GM19238 (cell line): ENCODE measurements around the gene PTMS.

Experiments used
- DNase-seq: peaks from one replicate; pipeline ENCODE4 v3.0.0; 2011; ENCODE audit warnings: low spot score; ENCODE audit not compliant: insufficient read length

Gene PTMS

DNA sequence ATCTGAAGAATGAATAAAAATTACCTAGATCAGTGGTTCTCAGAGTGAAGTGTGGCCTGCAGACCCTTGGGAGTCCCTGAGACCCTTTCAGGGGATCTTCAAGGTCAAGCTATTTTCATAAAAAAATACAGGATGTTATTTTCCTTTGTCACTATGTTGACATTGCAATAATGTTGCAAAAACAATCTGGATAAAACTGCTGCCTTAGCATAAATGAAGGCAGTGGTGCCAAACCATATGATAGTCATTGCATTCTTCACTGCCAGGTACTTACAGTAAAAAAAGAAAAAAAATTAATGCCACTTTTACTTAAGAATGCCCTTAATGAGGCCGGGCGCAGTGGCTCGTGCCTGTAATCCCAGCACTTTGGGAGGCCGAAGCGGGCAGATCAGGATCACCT lies 21.1 kb downstream of the PTMS start:
- DNase-seq = no peak

DNA sequence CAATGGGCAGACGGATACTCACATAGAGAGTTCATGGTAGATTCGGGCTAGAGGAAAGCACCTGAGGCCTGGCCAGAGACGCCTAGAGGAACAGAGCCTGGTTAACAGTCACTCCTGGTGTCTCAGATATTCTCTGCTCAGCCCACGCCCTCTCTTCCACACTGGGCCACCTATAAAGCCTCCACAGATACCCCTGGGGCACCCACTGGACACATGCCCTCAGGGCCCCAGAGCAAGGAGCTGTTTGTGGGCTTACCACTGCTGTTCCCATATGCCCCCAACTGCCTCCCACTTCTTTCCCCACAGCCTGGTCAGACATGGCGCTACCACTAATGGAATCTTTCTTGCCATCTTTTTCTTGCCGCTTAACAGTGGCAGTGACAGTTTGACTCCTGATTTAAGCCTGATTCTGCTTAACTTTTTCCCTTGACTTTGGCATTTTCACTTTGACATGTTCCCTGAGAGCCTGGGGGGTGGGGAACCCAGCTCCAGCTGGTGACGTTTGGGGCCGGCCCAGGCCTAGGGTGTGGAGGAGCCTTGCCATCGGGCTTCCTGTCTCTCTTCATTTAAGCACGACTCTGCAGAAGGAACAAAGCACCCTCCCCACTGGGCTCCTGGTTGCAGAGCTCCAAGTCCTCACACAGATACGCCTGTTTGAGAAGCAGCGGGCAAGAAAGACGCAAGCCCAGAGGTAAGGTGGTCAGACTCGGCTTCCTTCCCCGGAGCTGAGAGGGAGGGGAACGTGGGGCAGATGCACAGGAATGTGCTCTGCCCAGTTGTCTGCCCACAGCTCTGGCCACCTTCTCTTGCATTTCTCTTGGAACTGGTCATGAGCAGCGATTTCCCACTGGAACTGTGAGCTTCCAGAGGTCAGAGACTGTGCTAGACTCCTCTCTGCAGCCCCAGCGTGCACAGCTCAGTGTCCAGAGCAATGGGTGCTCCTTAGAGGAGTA lies 23.1 kb downstream of the PTMS start, which contains the start of gene CD4:
CD4 (plus strand) TSS at position 557 of the 953 bp plus-strand sequence. CDS start 10,611 bp downstream, outside the sequence.
- no peak for DNase-seq

DNA sequence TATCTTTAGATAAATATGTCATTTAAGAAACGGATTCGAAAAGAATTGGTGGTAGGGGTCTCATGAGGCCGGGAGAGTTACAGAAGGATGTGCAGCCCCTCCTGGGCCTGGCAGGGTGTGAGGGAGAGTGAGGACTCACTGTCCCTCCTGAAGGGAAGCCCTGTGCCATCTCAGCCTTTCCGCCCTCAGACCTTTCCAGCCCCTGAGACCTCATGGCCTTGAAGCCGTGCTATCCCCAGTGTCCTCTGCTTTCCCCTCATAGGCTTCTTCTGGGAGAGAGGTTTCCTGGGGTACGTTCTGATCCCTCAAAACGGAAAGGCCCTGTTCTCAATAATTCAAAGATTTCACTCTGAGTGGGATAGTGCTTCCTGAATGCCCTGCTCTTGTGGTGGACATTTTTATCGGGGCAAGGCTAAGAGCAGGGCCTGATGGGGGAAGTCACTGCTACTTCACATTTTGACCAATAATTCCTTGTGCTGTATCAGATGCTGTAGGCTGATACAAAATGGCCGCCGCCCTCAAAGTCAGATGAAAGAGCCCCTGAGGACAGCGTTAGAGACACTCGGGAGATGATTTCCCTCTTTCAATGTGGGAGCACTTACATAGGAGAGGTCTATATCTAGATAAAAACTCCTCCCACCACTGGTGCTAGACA lies 24.5 kb downstream of the PTMS start:
- DNase-seq = no peak

DNA sequence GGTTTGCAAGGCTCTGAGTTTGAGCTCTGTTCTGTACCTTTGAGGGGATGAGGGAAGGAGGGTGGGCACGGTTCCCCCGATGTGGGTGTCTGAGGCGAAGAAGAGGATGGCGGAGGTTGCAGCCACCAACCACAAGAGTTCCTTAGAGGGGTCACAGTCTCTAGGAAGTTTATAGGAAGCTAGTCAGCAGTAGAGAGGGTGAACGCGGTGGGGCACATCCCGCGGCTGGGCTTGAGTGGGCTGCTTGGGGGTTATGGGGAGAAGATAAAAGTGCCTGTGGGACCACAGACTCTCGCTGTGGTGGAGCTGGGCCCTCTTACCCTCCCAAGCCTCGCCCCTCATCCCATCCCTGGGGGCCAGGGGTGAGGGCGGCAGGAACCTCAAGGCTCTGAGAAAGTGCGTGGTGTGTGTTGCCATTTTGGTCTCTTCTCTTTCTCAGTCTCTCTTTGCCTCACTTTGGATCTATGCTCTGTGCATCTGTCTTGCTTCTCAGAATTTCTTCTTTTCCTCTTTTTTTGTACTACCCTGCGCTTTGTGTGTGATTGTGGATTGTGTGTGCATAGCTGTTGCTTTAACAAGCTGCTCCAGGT lies 25.9 kb downstream of the PTMS start:
- DNase-seq = no peak

DNA sequence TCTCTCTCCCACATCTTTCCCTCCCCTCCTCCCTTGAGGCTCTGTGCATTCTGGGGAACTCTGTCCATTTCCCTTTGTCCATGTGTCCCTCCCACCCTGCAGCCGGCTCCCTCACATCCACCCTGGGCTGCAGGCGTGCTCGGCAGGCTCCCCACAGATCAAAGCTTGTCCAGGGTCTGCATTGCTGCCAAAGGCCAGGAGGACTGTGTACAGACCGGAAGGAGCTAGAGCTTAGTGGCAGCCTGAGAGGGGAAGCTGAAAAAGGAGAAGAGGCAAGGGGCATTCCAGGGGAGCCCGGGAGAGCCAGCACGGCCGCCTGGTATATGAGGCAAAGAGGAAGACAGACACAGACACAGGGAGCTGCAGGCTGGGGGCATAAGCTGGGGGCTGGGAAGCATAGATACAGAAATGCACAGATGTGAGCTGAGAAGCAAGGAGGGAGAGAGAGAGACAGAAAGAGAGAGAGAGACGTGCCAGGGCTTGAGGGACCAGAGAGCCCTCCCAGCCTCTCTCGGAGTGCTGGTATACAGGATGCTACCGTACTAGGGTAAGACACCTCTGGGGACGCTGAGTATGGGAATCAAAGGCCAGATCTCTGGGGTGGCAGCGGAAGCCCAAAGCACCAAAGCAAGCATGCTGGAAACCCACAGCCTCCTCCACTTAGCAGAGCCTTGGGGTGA lies 26.5 kb downstream of the PTMS start:
- DNase-seq = no peak

DNA sequence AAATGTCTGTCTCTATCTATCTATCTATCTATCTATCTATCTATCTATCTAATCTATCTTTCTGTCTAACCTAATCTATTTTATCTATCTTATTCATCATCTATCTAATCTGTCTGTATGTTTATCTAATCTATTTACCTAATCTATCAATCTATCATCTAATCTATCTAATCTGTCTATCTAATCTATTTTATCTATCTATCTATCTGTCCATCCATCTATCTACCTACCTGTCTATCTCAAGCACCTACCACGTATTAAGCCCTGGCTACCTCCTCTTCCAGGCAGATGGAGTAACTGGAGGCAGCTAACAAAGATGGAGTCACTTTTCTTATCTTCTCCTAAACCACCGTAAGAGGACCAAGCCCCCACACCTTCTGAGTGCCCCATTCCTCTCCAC lies 28.9 kb downstream of the PTMS start:
- no peak for DNase-seq

DNA sequence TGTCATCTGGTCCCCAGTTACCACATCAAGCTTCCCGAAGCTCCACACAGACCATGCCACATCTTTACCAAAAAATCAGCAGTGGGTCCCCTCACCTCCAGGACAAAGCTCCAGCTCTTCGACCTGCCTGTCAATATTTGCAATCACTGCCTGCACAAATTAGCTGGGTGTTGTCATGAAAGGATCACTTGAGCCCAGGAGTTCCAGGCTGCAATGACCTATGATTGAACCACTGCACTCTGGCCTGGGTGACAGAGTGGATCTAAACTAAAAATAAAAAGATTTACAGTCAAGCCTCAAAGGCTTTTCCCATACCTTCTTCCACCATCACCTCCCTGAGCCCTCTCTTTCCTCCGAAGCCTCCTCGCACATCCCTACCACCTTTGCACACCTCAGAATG lies 30.4 kb downstream of the PTMS start:
- DNase-seq = no peak

DNA sequence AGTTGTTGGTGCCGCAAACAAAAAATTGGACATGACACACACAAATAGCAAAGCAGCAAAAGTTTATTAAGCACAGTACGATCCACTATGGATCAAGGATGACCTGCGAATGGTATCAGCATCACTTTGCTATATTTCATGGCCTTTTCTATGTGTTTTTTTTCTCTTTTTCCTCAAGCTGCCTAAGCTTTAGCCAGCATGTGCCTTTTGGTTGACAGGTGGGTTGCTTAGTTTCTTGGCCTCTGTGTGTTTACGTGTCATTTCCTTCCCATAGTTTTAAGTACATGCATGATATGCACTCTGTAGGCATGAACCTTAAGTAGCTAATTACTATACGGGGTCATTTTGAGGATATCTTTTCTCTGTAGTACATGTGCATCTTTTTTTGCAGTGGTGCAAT lies 33.0 kb downstream of the PTMS start:
- no peak for DNase-seq

DNA sequence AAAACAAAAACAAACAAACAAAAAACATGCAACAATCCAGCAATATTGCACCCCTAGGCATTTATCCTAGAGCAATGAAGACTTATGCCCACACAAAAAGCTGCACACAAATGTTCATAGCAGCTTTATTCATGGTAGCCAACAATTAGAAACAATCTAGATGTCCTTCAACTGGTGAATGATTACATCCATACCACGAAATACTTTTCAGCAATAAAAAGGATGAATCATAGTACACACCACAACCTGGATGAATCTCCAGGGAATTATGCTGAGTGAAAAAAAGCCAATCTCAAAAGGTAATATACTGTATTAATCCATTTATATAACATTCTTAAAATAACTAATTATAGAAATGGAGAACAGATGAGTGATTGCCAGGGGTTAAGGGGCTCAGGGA lies 41.0 kb downstream of the PTMS start:
- DNase-seq = no peak

DNA sequence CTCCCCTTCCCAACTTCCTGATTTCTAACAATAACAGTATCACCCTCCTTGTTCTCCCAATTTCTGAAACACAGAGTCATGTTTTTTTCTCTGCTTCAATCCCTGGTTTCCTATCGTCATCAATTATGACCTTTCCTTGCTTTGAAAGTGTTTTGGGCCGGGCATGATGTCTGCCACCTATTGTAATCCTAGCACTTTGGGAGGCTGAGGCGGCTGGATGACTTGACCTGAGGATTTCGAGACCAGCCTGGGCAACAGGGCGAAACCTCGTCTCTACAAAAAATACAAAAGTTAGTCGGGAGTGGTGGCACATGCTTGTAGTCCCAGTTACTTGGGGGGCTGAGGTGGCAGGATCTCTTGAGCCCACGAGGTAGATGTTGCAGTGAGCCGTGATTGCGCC lies 42.9 kb downstream of the PTMS start:
- no peak for DNase-seq

DNA sequence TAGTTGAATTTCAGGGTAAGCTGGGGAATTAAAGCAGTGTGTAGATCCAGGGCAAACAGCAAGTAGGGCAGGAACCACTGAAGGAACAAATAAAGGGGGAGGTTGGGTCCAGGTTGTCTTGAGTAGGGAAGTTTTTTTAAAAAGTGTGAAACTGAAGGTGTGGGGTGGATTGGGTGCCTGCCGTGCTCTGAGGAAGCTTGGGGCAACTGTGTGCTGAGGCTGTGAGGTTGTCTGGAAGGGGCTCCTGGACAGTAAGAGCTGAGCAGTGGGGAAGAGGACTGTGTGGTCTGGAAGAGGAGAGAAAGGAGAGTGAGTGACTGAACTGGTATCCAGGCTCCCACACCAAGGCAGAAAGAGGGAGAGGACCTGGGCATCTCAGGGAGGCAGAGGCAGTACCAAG lies 44.6 kb downstream of the PTMS start:
- no peak for DNase-seq

DNA sequence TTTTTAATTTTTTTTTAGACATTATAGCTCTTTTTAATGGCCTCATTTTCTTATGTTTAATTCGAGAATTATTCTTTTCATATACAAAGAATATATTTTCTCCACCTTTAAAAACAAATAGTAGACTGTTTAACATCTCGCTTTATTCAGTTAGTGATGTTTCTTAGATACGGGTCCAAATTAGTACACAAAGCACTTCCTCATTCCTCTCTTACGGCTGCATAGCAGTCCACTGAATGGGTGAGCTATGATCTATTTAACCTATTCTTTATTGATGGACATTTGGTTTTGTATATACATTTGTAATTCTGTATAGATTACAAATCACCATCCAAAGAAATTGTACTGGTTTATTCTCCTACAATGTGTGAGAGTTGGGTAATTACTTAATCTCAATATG lies 47.2 kb downstream of the PTMS start:
- no peak for DNase-seq

DNA sequence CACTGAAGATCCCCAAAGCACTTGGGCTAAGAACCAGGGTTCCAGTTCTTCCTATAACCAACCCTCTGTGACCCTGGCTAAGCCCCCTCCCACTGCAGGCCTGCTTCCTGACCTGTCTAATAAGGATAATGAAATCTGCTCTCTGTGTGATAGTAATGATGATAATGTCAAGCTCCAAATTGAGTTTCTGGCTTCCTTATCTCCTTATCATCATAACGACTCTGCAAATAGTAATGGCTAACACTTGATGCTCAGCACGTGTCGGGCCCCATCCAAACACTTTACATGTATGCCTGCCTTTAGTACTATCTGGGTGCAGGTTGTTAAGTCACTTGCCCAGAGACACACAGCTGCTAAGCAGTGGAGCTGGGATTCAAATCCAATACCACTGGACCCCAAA lies 50.4 kb downstream of the PTMS start:
- DNase-seq = no peak

DNA sequence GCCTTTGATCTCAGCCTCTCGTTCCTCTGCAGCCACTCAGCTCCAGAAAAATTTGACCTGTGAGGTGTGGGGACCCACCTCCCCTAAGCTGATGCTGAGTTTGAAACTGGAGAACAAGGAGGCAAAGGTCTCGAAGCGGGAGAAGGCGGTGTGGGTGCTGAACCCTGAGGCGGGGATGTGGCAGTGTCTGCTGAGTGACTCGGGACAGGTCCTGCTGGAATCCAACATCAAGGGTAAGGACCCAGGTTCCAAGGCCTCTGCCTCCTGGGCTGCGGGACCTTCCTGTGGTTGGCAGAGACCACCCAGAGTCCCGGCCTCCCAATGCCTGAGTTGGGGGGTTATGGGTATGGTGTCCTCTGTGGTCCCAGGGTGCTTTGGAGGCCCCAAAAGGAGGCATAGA lies 50.9 kb downstream of the PTMS start:
- no peak for DNase-seq

DNA sequence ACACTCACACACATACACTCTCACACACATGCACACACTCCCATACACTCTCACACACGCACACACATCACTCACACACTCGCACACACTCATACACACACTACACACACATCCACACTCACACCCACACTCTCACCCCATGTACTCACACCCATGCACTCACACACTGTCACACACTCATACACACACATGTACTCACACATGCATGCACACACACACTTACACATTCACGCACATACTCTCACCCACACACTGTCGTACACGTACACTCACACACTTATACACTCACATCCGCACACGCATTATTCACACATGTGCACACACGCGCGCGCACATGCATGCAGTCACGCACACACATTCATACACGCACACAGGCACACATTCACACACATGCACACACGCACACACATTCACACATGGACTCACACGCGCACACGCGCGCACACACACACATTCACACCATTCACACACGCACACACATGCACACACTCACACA lies 51.5 kb downstream of the PTMS start:
- DNase-seq = no peak

DNA sequence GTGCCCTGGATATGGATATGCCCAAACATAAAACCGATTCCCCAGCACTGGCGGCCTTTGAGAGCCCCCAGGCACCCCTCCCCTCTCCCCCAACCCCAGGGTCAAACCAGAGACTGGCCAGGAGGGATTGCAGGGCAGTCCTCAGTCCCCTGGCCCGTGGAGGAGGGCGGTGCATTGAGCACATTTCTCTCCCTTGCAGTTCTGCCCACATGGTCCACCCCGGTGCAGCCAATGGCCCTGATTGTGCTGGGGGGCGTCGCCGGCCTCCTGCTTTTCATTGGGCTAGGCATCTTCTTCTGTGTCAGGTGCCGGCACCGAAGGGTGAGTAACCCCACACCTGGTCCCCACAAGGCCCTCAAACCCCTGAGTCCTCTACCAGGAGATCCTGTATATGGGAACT lies 52.1 kb downstream of the PTMS start:
- DNase-seq = no peak

DNA sequence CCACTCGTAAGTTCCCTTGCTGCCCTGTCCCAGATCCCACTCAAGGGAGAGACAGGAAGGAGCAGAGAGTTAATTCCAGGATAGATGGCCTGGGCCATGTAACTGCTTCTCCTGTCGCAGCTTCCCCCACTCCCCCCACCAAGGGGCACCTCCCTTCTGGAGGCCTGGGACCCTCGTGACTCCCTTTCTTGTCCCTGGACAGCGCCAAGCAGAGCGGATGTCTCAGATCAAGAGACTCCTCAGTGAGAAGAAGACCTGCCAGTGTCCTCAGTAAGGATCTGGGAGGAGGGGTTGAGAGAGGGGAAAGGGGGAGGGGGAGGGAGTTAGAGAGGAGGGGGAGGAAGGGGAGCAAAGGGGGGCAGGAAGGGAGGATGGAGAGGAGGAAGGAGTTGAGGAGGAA lies 52.5 kb downstream of the PTMS start:
- no peak for DNase-seq

DNA sequence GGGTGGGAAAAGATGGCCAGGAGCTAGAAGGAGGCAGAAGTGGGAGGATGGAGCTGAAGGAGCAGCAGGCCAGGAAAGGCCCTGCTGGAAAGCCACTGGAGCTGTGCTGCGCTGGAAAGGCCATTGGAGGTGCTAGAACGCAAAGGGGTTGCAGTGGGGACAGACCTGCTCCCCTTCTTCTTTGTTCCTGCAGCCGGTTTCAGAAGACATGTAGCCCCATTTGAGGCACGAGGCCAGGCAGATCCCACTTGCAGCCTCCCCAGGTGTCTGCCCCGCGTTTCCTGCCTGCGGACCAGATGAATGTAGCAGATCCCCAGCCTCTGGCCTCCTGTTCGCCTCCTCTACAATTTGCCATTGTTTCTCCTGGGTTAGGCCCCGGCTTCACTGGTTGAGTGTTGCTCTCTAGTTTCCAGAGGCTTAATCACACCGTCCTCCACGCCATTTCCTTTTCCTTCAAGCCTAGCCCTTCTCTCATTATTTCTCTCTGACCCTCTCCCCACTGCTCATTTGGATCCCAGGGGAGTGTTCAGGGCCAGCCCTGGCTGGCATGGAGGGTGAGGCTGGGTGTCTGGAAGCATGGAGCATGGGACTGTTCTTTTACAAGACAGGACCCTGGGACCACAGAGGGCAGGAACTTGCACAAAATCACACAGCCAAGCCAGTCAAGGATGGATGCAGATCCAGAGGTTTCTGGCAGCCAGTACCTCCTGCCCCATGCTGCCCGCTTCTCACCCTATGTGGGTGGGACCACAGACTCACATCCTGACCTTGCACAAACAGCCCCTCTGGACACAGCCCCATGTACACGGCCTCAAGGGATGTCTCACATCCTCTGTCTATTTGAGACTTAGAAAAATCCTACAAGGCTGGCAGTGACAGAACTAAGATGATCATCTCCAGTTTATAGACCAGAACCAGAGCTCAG lies 53.2 kb downstream of the PTMS start:
- no peak for DNase-seq

DNA sequence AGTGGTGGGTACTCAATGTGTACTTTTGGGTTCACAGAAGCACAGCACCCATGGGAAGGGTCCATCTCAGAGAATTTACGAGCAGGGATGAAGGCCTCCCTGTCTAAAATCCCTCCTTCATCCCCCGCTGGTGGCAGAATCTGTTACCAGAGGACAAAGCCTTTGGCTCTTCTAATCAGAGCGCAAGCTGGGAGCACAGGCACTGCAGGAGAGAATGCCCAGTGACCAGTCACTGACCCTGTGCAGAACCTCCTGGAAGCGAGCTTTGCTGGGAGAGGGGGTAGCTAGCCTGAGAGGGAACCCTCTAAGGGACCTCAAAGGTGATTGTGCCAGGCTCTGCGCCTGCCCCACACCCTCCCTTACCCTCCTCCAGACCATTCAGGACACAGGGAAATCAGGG lies 54.0 kb downstream of the PTMS start:
- no peak for DNase-seq
